ENCODE results near the gene SLC51B. TPM values are rescaled to one million over a fixed set of nuclear protein-coding genes. Genes with fewer than 3 reads are reported as not detected.

SLC51B gene
- total and polyA plus RNA-seq, 2 experiments from 2014 or later: 6.5 to 8.6 TPM

GRCh38 chr15:65100442-65100841 lies 55.3 kb downstream of the SLC51B start:
- no peak overlapping the region for H3K4me2 ChIP-seq
- no peaks in the 10 kb centered on the region for H3K27me3 ChIP-seq
- no peaks in the 10 kb centered on the region for H3K9me3 ChIP-seq (ENCODE audit: low read depth)
- no peak overlapping the region for H2AFZ ChIP-seq
- H3K9me2 ChIP-seq (replicated peaks; ENCODE audit: insufficient read depth): no peaks in the 10 kb centered on the region
- no peak for TF ChIP-seq EZH2phosphoT487 (IDR thresholded peaks at IDR 0.05; ENCODE audit: low read depth, severe bottlenecking, unreplicated experiment)
- WGBS (ENCODE audit: low lambda C conversion rate, missing lambda C conversion rate): 93% methylated on average over 7 of the region's 7 CpGs
- H4K20me1 ChIP-seq (ENCODE audit: insufficient read depth, poor library complexity, severe bottlenecking): no peaks in the 10 kb centered on the region
- H3K27ac ChIP-seq: no peak overlapping the region
- DNase-seq (ENCODE audit: low spot score): no peak
- H3K4me3 ChIP-seq: no peak overlapping the region
- no peaks in the 10 kb centered on the region for H3K79me2 ChIP-seq
- H3K4me1 ChIP-seq (ENCODE audit: insufficient read depth): peaks cover 3% of the 10 kb centered on the region
- no peaks in the 10 kb centered on the region for H3K36me3 ChIP-seq (replicated peaks; ENCODE audit: insufficient read depth, low read depth)

DNA sequence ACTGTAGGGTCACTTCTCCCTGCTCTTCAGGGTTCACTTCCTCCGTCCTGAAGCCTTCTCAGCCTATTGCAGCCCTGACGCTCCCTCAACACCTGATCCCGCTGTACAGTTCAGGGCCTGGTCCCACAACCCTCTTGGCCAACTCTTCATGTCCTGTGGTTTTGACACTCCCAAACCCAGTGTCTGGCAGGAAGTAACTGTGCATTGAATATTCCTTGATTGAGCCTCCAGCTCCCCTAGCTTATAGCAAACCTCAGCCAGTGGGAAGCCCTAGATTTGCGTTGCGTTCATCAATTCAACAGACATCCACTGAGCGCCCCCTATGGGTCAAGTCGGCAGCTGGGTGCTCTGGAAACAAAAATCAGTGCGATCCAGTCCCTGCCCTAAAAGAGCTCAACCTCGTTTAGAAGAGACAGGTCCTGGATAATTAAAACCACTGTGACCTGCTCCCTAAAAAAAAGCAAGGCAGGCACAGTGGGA lies 56.3 kb downstream of the SLC51B start:
- 42% methylated on average over 9 of the region's 9 CpGs for WGBS (ENCODE audit: low lambda C conversion rate, missing lambda C conversion rate)
- Histone ChIP-seq H3K27ac (no peak overlapping the region), H3K79me2 (no peaks in the 10 kb centered on the region)

GRCh38 chr15:65101891-65102708 lies 56.9 kb downstream of the SLC51B start:
- Histone ChIP-seq H3K27ac (no peak overlapping the region), H3K4me2 (no peak overlapping the region), H3K9me3 (ENCODE audit: low read depth) (no peaks in the 10 kb centered on the region), H3K9me2 (replicated peaks; ENCODE audit: insufficient read depth) (no peaks in the 10 kb centered on the region), H3K4me1 (ENCODE audit: insufficient read depth) (no peaks in the 10 kb centered on the region), H3K27me3 (no peaks in the 10 kb centered on the region), H3K36me3 (replicated peaks; ENCODE audit: insufficient read depth, low read depth) (no peaks in the 10 kb centered on the region), H4K20me1 (ENCODE audit: insufficient read depth, poor library complexity, severe bottlenecking) (no peaks in the 10 kb centered on the region), H3K79me2 (no peaks in the 10 kb centered on the region), H2AFZ (no peak overlapping the region), H3K4me3 (no peak overlapping the region)
- WGBS (ENCODE audit: low lambda C conversion rate, missing lambda C conversion rate): 64% methylated on average over 33 of the region's 75 CpGs
- TF ChIP-seq EZH2phosphoT487 (IDR thresholded peaks at IDR 0.05; ENCODE audit: low read depth, severe bottlenecking, unreplicated experiment): no peak
- no peak for TF ChIP-seq CTCF (IDR thresholded peaks at IDR 0.05; ENCODE audit: poor library complexity)
- TF ChIP-seq EZH2 (IDR thresholded peaks at IDR 0.05; ENCODE audit: borderline replicate concordance): no peak
- no peak for DNase-seq (ENCODE audit: low spot score)

More for the DNA sequence above, 56.3 kb downstream of the SLC51B start:
- Histone ChIP-seq H3K9me3 (ENCODE audit: low read depth) (no peaks in the 10 kb centered on the region), H3K36me3 (replicated peaks; ENCODE audit: insufficient read depth, low read depth) (no peaks in the 10 kb centered on the region), H3K4me2 (no peak overlapping the region), H4K20me1 (ENCODE audit: insufficient read depth, poor library complexity, severe bottlenecking) (no peaks in the 10 kb centered on the region), H2AFZ (no peak overlapping the region), H3K9me2 (replicated peaks; ENCODE audit: insufficient read depth) (no peaks in the 10 kb centered on the region), H3K4me1 (ENCODE audit: insufficient read depth) (no peaks in the 10 kb centered on the region), H3K4me3 (no peak overlapping the region), H3K27me3 (no peaks in the 10 kb centered on the region)
- peak; percentile 88 for DNase-seq (ENCODE audit: low spot score)
- TF ChIP-seq CTCF (IDR thresholded peaks at IDR 0.05; ENCODE audit: poor library complexity): peak; percentile 92
- no peak for TF ChIP-seq EZH2 (IDR thresholded peaks at IDR 0.05; ENCODE audit: borderline replicate concordance)

DNA sequence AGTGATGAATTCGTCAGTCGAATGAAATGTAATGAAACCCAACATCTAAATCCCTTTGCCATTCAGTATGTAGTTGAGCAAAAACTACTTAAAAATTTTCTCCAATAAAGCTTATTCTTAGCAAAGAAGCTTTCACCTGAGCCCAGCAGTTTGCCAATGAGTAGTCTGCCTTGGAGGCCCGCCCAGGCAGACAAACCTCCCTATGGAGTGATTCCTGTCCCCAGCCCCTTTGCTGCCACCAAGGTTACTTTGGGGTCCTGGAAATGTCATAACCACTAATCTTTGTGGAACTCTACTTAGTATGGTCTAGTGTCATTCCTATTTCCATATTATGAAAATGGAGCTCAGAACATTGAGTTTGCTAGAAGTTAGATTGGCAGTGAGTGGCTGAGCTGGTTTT lies 57.7 kb downstream of the SLC51B start:
- no peaks in the 10 kb centered on the region for H3K36me3 ChIP-seq (replicated peaks; ENCODE audit: insufficient read depth, low read depth)
- H3K27ac ChIP-seq: no peak overlapping the region
- no peaks in the 10 kb centered on the region for H3K27me3 ChIP-seq
- H3K4me3 ChIP-seq: no peak overlapping the region
- H3K9me2 ChIP-seq (replicated peaks; ENCODE audit: insufficient read depth): no peaks in the 10 kb centered on the region
- H2AFZ ChIP-seq: no peak overlapping the region
- DNase-seq (ENCODE audit: low spot score): no peak
- no peak overlapping the region for H3K4me2 ChIP-seq
- no peaks in the 10 kb centered on the region for H3K4me1 ChIP-seq (ENCODE audit: insufficient read depth)
- no peaks in the 10 kb centered on the region for H3K79me2 ChIP-seq
- TF ChIP-seq EZH2 (IDR thresholded peaks at IDR 0.05; ENCODE audit: borderline replicate concordance) (no peak), CTCF (IDR thresholded peaks at IDR 0.05; ENCODE audit: poor library complexity) (no peak), EZH2phosphoT487 (IDR thresholded peaks at IDR 0.05; ENCODE audit: low read depth, severe bottlenecking, unreplicated experiment) (no peak)
- H3K9me3 ChIP-seq (ENCODE audit: low read depth): no peaks in the 10 kb centered on the region
- 95% methylated on average over 3 of the region's 3 CpGs for WGBS (ENCODE audit: low lambda C conversion rate, missing lambda C conversion rate)
- H4K20me1 ChIP-seq (ENCODE audit: insufficient read depth, poor library complexity, severe bottlenecking): no peaks in the 10 kb centered on the region

Measured in hepatocyte (in vitro differentiated cells).